Left ventricle myocardium inferior (tissue), 1 donor: ENCODE measurements around the gene SLC15A3. TPM values are rescaled to one million over a fixed set of nuclear protein-coding genes. Genes with fewer than 3 reads are reported as not detected.

Experiments
- DNase-seq: peaks from one replicate; pipeline ENCODE4 v3.0.0-alpha.2; 2020
- H3K27ac ChIP-seq: fragments of 200-600 bp; replicated peaks from 2 replicates; pipeline ENCODE4 v1.8.0; 2021
- H3K27me3 ChIP-seq: fragments of 200-600 bp; 2 replicates; pipeline ENCODE4 v1.8.0; 2021; ENCODE audit warnings: low read depth
- H3K36me3 ChIP-seq: fragments of 200-600 bp; 2 replicates; pipeline ENCODE4 v1.8.0; 2021
- H3K4me1 ChIP-seq: fragments of 200-600 bp; 2 replicates; pipeline ENCODE4 v1.8.0; 2021
- H3K4me3 ChIP-seq: fragments of 200-600 bp; 2 replicates; pipeline ENCODE4 v1.8.0; 2021; ENCODE audit warnings: mild to moderate bottlenecking, moderate library complexity
- H3K9me3 ChIP-seq: fragments of 200-600 bp; replicated peaks from 2 replicates; pipeline ENCODE4 v1.8.0; 2021
- intact Hi-C: fragments of 100-400 bp; cut with micrococcal nuclease; formaldehyde crosslinking; loops from one replicate; pipeline ENCODE4 v1.11.0; 2022
- total RNA-seq: library from RNA; stranded (reverse); fragmentation: NEBNext Ultra II Directional; extraction: Animal tissue kit (Norgen Biotek cat#: 25700); gene quantifications from one replicate; pipeline ENCODE4 v1.2.1, GENCODE V29; 2021
- TF ChIP-seq, protein P1 (sequence below): fragments of 200-600 bp; IDR thresholded peaks from 2 replicates; pipeline ENCODE4 v1.8.0; 2021; ENCODE audit warnings: antibody characterized with exemption, mild to moderate bottlenecking, borderline replicate concordance
- donor health status: DM: no; HTN: yes; CAD: no; lungs with severe emphysema.

The SLC15A3 gene
- total RNA-seq, 1 donor from 2014 or later = 15.4 TPM

DNA sequence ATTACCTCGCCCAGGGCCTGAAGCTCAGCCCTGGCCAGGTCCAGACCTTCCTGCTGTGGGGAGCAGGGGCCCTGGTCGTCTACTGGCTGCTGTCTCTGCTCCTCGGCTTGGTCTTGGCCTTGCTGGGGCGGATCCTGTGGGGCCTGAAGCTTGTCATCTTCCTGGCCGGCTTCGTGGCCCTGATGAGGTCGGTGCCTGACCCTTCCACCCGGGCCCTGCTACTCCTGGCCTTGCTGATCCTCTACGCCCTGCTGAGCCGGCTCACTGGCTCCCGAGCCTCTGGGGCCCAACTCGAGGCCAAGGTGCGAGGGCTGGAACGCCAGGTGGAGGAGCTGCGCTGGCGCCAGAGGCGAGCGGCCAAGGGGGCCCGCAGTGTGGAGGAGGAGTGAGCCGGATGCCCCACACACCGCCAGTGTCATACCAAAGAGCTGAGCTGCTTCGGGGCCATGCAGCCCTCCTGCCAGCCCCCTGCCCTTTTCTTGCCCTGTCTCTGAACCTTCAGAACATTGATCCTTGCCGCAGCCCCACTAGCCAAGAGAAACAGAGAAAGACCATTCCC lies 30.1 kb downstream of the SLC15A3 start:
- TF ChIP-seq, protein P1, sequence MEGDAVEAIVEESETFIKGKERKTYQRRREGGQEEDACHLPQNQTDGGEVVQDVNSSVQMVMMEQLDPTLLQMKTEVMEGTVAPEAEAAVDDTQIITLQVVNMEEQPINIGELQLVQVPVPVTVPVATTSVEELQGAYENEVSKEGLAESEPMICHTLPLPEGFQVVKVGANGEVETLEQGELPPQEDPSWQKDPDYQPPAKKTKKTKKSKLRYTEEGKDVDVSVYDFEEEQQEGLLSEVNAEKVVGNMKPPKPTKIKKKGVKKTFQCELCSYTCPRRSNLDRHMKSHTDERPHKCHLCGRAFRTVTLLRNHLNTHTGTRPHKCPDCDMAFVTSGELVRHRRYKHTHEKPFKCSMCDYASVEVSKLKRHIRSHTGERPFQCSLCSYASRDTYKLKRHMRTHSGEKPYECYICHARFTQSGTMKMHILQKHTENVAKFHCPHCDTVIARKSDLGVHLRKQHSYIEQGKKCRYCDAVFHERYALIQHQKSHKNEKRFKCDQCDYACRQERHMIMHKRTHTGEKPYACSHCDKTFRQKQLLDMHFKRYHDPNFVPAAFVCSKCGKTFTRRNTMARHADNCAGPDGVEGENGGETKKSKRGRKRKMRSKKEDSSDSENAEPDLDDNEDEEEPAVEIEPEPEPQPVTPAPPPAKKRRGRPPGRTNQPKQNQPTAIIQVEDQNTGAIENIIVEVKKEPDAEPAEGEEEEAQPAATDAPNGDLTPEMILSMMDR = no peak
- DNase-seq = no peak
- Histone ChIP-seq H3K27me3 (peaks cover 17% of the 10 kb centered on the region), H3K4me3 (no peak overlapping the region), H3K27ac (no peak overlapping the region), H3K36me3 (peaks cover 39% of the 10 kb centered on the region), H3K4me1 (peaks cover 59% of the 10 kb centered on the region), H3K9me3 (no peaks in the 10 kb centered on the region)
- intact Hi-C loops = no loop called here

GRCh38 chr11:60921259-60921658 lies 30.7 kb downstream of the SLC15A3 start:
- TF ChIP-seq, protein P1 = no peak
- H3K4me1 ChIP-seq = peaks cover 65% of the 10 kb centered on the region
- intact Hi-C loops = no loop called here

DNA sequence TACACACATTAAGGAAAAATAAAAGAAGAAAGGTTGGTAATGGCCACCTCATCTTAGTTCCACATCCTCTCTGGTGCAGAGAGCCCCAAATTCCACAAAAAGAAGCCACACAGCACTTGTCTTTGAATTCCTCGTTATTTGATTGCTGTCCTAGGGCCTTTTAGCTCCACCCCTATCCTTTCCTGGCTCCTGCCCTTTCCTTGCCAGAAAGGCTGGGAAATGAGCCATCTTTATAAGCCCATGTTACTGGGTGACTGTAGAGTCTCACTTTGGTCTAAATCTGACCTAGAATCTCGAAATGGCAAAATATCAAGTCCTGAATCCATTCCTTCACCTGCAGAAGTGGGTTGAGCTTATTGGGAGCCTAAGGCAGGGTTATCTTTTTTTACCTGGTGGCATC lies 32.0 kb downstream of the SLC15A3 start:
- peaks cover 6% of the 10 kb centered on the region for H3K27me3 ChIP-seq
- H3K4me1 ChIP-seq = peaks cover 68% of the 10 kb centered on the region
- no peak overlapping the region for H3K4me3 ChIP-seq
- no peak overlapping the region for H3K27ac ChIP-seq
- TF ChIP-seq, protein P1 = no peak
- H3K9me3 ChIP-seq = no peaks in the 10 kb centered on the region
- peaks cover 39% of the 10 kb centered on the region for H3K36me3 ChIP-seq
- intact Hi-C loops = no loop called here
- no peak for DNase-seq

More at GRCh38 chr11:60921259-60921658, 30.7 kb downstream of the SLC15A3 start:
- H3K9me3 ChIP-seq = no peaks in the 10 kb centered on the region
- no peak for DNase-seq
- H3K27me3 ChIP-seq = peaks cover 17% of the 10 kb centered on the region
- H3K36me3 ChIP-seq = peaks cover 39% of the 10 kb centered on the region
- no peak overlapping the region for H3K4me3 ChIP-seq
- no peak overlapping the region for H3K27ac ChIP-seq

- TF ChIP-seq, protein P1 = no peak
- Histone ChIP-seq H3K27ac (no peak overlapping the region), H3K9me3 (no peaks in the 10 kb centered on the region), H3K27me3 (no peaks in the 10 kb centered on the region), H3K4me1 (peaks cover 68% of the 10 kb centered on the region), H3K4me3 (no peak overlapping the region), H3K36me3 (peaks cover 39% of the 10 kb centered on the region)
- intact Hi-C loops = no loop called here
- DNase-seq = no peak
Observed at GRCh38 chr11:60919320-60919719, 32.7 kb downstream of the SLC15A3 start.

DNA sequence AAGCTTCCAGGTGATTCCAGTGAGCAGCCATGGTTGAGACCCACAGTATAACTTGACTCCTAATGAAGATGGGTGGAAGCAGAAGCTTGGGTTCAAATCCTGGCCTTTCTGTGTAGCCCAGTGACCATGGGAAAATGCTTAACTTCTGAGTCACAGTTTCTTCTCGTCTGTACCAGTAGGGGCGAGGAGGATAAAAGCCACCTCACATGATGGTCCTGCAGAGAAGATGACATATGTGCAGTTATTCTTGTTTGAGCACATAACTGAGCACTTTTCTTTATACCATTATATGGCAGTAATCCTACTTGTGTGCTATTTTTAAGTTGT lies 33.1 kb downstream of the SLC15A3 start:
- Histone ChIP-seq H3K27ac (no peak overlapping the region), H3K4me3 (no peak overlapping the region), H3K27me3 (no peaks in the 10 kb centered on the region), H3K9me3 (no peaks in the 10 kb centered on the region), H3K36me3 (peaks cover 39% of the 10 kb centered on the region), H3K4me1 (peaks cover 67% of the 10 kb centered on the region)
- TF ChIP-seq, protein P1 = no peak
- intact Hi-C loops = no loop called here
- DNase-seq = no peak
